ENCODE data around the gene KLHDC7B. TPM values are rescaled to one million over a fixed set of nuclear protein-coding genes. Genes with fewer than 3 reads are reported as not detected.

Gene KLHDC7B
- total RNA-seq, 1 experiment from 2014 or later, result not detected

DNA sequence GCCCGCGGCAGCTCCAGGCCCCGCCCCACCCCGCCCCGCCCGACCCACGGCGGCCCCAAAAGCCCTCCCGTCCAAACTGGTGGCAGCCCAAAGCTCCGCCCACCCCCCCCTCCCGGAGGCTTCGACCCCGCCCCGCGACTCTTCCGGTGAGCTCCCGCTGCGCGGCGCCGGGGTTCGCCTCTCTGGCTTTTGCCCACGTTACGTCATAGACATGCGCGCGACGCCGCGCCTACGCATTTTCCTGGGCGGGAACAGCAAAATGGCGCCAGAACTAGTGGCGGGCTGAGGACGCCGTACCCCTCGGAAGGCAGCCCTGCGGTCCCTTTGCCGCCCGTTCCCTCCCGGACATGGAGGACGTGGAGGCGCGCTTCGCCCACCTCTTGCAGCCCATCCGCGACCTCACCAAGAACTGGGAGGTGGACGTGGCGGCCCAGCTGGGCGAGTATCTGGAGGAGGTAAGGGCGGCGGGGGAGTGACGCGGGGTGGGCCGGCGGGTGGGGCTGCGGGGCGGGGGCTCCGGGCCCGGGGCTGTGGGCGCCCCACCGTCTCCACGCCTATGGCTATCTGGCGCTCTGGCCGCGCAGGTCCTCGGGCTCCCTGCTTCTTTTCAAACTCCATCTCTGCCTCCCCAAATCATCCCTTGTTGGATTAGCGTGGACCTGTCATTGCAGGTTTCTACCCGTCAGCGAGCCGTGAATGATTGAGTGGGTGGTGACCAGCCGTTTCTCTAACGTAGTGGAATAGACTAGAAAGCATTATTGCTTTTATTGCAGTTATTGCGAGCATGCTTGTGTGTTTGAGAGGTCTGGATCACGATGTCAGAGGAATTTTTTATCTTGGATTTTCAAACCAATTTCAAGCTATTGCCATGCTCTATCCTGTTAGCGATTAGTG lies 37.5 kb upstream of the KLHDC7B start, which contains the start of gene NCAPH2 (continued):
- TF ChIP-seq ETV6 (CRISPR knock-in tag; IDR thresholded peaks at IDR 0.05) (no peak), FOXP1 (CRISPR knock-in tag; IDR thresholded peaks at IDR 0.05; ENCODE audit: borderline replicate concordance) (peak; percentile 74; the same call in 1 of the 2 replicates), ZNF671 (CRISPR knock-in tag; IDR thresholded peaks at IDR 0.05) (no peak), ZBTB43 (CRISPR knock-in tag; IDR thresholded peaks at IDR 0.05) (no peak), TP53 (CRISPR knock-in tag; IDR thresholded peaks at IDR 0.05) (no peak), ZNF281 (CRISPR knock-in tag; IDR thresholded peaks at IDR 0.05) (no peak), ZNF423 (CRISPR knock-in tag; IDR thresholded peaks at IDR 0.05) (no peak), IRF2 (CRISPR knock-in tag; IDR thresholded peaks at IDR 0.05; ENCODE audit: borderline replicate concordance, low read depth) (no peak), FOXP4 (CRISPR knock-in tag; IDR thresholded peaks at IDR 0.05) (no peak), ZNF232 (CRISPR knock-in tag; IDR thresholded peaks at IDR 0.05) (peak; percentile 71; the same call in 1 of the 2 replicates), IRF1 (CRISPR knock-in tag; IDR thresholded peaks at IDR 0.05) (no peak), PRRX2 (CRISPR knock-in tag; IDR thresholded peaks at IDR 0.05) (no peak), EMX1 (CRISPR knock-in tag; IDR thresholded peaks at IDR 0.05) (no peak), SMAD4 (CRISPR knock-in tag; IDR thresholded peaks at IDR 0.05) (no peak), FOXK1 (CRISPR knock-in tag; IDR thresholded peaks at IDR 0.05) (peak; percentile 92), MYBL2 (CRISPR knock-in tag; IDR thresholded peaks at IDR 0.05) (peak; percentile 76; the same call in 1 of the 2 replicates), FOXJ3 (CRISPR knock-in tag; IDR thresholded peaks at IDR 0.05; ENCODE audit: borderline replicate concordance) (no peak), TEAD4 (CRISPR knock-in tag; IDR thresholded peaks at IDR 0.05) (0 out of 2 replicates have a peak, but pooled peaks have one; percentile 23), MXD4 (CRISPR knock-in tag; IDR thresholded peaks at IDR 0.05; ENCODE audit: borderline replicate concordance) (no peak)
- TF ChIP-seq, protein P1, sequence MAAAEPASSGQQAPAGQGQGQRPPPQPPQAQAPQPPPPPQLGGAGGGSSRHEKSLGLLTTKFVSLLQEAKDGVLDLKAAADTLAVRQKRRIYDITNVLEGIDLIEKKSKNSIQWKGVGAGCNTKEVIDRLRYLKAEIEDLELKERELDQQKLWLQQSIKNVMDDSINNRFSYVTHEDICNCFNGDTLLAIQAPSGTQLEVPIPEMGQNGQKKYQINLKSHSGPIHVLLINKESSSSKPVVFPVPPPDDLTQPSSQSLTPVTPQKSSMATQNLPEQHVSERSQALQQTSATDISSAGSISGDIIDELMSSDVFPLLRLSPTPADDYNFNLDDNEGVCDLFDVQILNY (CRISPR knock-in tag; IDR thresholded peaks at IDR 0.05), result peak; percentile 94
- TF ChIP-seq, protein P2, sequence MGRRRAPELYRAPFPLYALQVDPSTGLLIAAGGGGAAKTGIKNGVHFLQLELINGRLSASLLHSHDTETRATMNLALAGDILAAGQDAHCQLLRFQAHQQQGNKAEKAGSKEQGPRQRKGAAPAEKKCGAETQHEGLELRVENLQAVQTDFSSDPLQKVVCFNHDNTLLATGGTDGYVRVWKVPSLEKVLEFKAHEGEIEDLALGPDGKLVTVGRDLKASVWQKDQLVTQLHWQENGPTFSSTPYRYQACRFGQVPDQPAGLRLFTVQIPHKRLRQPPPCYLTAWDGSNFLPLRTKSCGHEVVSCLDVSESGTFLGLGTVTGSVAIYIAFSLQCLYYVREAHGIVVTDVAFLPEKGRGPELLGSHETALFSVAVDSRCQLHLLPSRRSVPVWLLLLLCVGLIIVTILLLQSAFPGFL (CRISPR knock-in tag; IDR thresholded peaks at IDR 0.05; ENCODE audit: borderline replicate concordance), result no peak
- TF ChIP-seq, protein P3, sequence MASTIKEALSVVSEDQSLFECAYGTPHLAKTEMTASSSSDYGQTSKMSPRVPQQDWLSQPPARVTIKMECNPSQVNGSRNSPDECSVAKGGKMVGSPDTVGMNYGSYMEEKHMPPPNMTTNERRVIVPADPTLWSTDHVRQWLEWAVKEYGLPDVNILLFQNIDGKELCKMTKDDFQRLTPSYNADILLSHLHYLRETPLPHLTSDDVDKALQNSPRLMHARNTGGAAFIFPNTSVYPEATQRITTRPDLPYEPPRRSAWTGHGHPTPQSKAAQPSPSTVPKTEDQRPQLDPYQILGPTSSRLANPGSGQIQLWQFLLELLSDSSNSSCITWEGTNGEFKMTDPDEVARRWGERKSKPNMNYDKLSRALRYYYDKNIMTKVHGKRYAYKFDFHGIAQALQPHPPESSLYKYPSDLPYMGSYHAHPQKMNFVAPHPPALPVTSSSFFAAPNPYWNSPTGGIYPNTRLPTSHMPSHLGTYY (CRISPR knock-in tag; IDR thresholded peaks at IDR 0.05), result no peak
- TF ChIP-seq, protein P4, sequence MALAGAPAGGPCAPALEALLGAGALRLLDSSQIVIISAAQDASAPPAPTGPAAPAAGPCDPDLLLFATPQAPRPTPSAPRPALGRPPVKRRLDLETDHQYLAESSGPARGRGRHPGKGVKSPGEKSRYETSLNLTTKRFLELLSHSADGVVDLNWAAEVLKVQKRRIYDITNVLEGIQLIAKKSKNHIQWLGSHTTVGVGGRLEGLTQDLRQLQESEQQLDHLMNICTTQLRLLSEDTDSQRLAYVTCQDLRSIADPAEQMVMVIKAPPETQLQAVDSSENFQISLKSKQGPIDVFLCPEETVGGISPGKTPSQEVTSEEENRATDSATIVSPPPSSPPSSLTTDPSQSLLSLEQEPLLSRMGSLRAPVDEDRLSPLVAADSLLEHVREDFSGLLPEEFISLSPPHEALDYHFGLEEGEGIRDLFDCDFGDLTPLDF (CRISPR knock-in tag; IDR thresholded peaks at IDR 0.05), result peak; percentile 61; the same call in 1 of the 2 replicates
- TF ChIP-seq, protein P5, sequence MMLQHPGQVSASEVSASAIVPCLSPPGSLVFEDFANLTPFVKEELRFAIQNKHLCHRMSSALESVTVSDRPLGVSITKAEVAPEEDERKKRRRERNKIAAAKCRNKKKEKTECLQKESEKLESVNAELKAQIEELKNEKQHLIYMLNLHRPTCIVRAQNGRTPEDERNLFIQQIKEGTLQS (CRISPR knock-in tag; conservative IDR thresholded peaks at IDR 0.05), result 0 out of 2 replicates have a peak, but pooled peaks have one; percentile 23
